Adrenal gland (tissue), 5 donors: ENCODE data around the gene SLIT3.

Experiments used
- CTCF ChIP-seq, 6 experiments: fragments of 450-650 bp in 4 of 6; fragments of 200-600 bp in 2 of 6; sonication (generic) in 1 of 6; IDR thresholded peaks; 1 replicate in 5 of 6; 2 replicates in 1 of 6; pipeline versions ENCODE4 v1.5.1 to v1.8.0; 2016 to 2021; ENCODE audit warnings: antibody characterized with exemption in 6 of 6, mild to moderate bottlenecking in 2 of 6, moderate library complexity in 1 of 6
- POLR2A ChIP-seq, 2 donors: fragments of 450-650 bp; IDR thresholded peaks; one replicate each; pipeline ENCODE4 v1.6.1; 2017; ENCODE audit warnings: antibody characterized with exemption in 2 of 2, mild to moderate bottlenecking in 2 of 2, moderate library complexity in 1 of 2
- donor health status: DM: no; HTN: no; CAD: no.

GRCh38 chr5:168848569-168848968 lies 452.4 kb downstream of the SLIT3 start:
- no peak for TF ChIP-seq CTCF (IDR thresholded peaks at IDR 0.05)
- TF ChIP-seq POLR2A (IDR thresholded peaks at IDR 0.05), result no peak
